Measurements from ENCODE around the gene PRR35.

DNA sequence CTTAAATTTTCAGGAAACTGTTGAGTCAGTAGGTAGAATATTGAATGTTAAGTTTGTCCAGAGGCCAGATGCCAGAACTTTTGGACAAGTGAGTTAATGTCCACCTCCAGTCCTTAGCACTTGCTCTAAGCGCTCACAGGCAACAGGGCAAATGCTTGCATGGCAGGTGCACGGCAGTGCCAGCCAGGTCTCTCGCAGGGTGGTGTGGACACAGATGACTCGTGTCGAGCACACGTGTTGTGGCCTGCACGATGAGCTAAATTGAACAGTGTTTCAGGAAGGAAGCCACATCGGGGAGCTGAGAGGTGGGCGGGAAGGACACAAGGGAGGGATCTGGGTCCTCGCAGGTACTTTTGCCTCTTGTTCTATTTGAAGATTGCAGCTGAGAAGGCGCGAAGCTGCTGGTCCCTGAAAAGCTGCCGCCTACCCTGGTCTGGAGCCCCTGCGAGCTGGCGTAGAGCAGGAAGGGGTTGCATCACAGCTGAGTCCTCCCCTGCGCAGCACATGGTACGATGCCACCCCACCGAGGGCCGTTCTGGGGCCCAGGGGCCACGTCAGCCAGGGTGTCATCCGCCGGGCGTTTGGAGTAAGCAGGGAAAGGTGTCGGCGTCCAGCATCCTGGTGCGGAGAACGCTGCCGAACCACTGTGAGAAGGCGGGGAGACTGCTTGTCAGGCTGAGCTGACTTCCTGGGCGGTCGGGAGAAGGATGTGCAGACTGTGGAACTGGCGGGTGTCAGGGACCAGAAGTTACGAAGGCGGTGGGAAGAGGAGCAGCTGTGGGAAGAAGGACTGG, 35.9 kb downstream of the PRR35 start:
- no peak for TF ChIP-seq BHLHE40 (IDR thresholded peaks at IDR 0.05; ENCODE audit: low read depth, low read length)
- TF ChIP-seq, protein P1, sequence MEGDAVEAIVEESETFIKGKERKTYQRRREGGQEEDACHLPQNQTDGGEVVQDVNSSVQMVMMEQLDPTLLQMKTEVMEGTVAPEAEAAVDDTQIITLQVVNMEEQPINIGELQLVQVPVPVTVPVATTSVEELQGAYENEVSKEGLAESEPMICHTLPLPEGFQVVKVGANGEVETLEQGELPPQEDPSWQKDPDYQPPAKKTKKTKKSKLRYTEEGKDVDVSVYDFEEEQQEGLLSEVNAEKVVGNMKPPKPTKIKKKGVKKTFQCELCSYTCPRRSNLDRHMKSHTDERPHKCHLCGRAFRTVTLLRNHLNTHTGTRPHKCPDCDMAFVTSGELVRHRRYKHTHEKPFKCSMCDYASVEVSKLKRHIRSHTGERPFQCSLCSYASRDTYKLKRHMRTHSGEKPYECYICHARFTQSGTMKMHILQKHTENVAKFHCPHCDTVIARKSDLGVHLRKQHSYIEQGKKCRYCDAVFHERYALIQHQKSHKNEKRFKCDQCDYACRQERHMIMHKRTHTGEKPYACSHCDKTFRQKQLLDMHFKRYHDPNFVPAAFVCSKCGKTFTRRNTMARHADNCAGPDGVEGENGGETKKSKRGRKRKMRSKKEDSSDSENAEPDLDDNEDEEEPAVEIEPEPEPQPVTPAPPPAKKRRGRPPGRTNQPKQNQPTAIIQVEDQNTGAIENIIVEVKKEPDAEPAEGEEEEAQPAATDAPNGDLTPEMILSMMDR (conservative IDR thresholded peaks at IDR 0.05; ENCODE audit: low read depth, low read length): no peak
- TF ChIP-seq, protein P2, sequence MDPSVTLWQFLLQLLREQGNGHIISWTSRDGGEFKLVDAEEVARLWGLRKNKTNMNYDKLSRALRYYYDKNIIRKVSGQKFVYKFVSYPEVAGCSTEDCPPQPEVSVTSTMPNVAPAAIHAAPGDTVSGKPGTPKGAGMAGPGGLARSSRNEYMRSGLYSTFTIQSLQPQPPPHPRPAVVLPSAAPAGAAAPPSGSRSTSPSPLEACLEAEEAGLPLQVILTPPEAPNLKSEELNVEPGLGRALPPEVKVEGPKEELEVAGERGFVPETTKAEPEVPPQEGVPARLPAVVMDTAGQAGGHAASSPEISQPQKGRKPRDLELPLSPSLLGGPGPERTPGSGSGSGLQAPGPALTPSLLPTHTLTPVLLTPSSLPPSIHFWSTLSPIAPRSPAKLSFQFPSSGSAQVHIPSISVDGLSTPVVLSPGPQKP (IDR thresholded peaks at IDR 0.05; ENCODE audit: borderline replicate concordance, low read depth, low read length): no peak
- TF ChIP-seq MAZ (IDR thresholded peaks at IDR 0.05; ENCODE audit: borderline replicate concordance, low read depth, low read length): no peak
- TF ChIP-seq SMC3 (IDR thresholded peaks at IDR 0.05; ENCODE audit: low read depth, low read length): no peak
- TF ChIP-seq CEBPB (IDR thresholded peaks at IDR 0.05; ENCODE audit: low read depth, low read length): no peak
- TF ChIP-seq POLR2A (IDR thresholded peaks at IDR 0.05; ENCODE audit: low read depth, low read length): no peak
